Osteoblast (primary cell): ENCODE measurements around the gene PLXNB1. TPM values are rescaled to one million over a fixed set of nuclear protein-coding genes. Genes with fewer than 3 reads are reported as not detected.

Source experiments
- DNase-seq: peaks from one replicate; pipeline ENCODE4 v3.0.0; 2011; ENCODE audit warnings: low spot score, mixed read lengths; ENCODE audit not compliant: insufficient read length; ENCODE audit errors: missing footprints
- H2AFZ ChIP-seq: 2 replicates; pipeline ENCODE4 v1.6.0; 2011; ENCODE audit warnings: mild to moderate bottlenecking, low read length
- H3K27ac ChIP-seq: 2 replicates; pipeline ENCODE4 v1.5.1; 2011; ENCODE audit warnings: mild to moderate bottlenecking, low read depth, low read length, moderate library complexity
- H3K27me3 ChIP-seq: 2 replicates; pipeline ENCODE4 v1.6.0; 2012; ENCODE audit warnings: mild to moderate bottlenecking, control low read depth, inconsistent platforms, low read length, moderate library complexity; ENCODE audit not compliant: insufficient read depth
- H3K36me3 ChIP-seq: 2 replicates; pipeline ENCODE4 v1.5.1; 2011; ENCODE audit warnings: mild to moderate bottlenecking, low read length, control low read depth, moderate library complexity; ENCODE audit not compliant: insufficient read depth
- H3K4me1 ChIP-seq: 2 replicates; pipeline ENCODE4 v1.5.1; 2011; ENCODE audit warnings: mild to moderate bottlenecking, low read length, control low read depth, moderate library complexity; ENCODE audit not compliant: insufficient read depth
- H3K4me2 ChIP-seq: 2 replicates; pipeline ENCODE4 v1.6.0; 2011; ENCODE audit warnings: mild to moderate bottlenecking, low read length; ENCODE audit not compliant: insufficient read depth
- H3K4me3 ChIP-seq: fragments of 200-600 bp; sonication (generic); 3 replicates; pipeline ENCODE4 v1.5.1; 2012; ENCODE audit warnings: mild to moderate bottlenecking, low read length, inconsistent platforms; ENCODE audit not compliant: insufficient read depth
- H3K79me2 ChIP-seq: 2 replicates; pipeline ENCODE4 v1.6.0; 2012; ENCODE audit warnings: mild to moderate bottlenecking, low read length, control low read depth, inconsistent platforms; ENCODE audit not compliant: insufficient read depth
- H3K9me3 ChIP-seq: 2 replicates; pipeline ENCODE4 v1.5.1; 2011; ENCODE audit warnings: low read depth, low read length, control low read depth
- H4K20me1 ChIP-seq: 2 replicates; pipeline ENCODE4 v1.6.0; 2012; ENCODE audit warnings: mild to moderate bottlenecking, low read length, control low read depth; ENCODE audit not compliant: insufficient read depth
- CTCF ChIP-seq: IDR thresholded peaks from 2 replicates; pipeline ENCODE4 v1.5.1; 2011; ENCODE audit warnings: mild to moderate bottlenecking, low read depth, low read length, moderate library complexity; ENCODE audit errors: extremely low read depth
- total RNA-seq: library from RNA; depleted of rRNA; stranded (reverse); fragments of >200 nt; gene quantifications from 2 replicates; pipeline ENCODE4 v1.2.3, GENCODE V29; 2012

PLXNB1 gene
- total RNA-seq, 1 donor = 33.7 TPM

GRCh38 chr3:48426944-48427629, 2.8 kb downstream of the PLXNB1 start:
- Histone ChIP-seq H3K9me3 (no peaks in the 10 kb centered on the region), H2AFZ (no peak overlapping the region), H3K27ac (no peak overlapping the region), H3K4me1 (peaks cover 13% of the 10 kb centered on the region), H3K79me2 (no peaks in the 10 kb centered on the region), H3K27me3 (peaks cover 12% of the 10 kb centered on the region), H3K4me3 (peak overlapping the region; percentile 28), H3K4me2 (no peak overlapping the region), H3K36me3 (peaks cover 3% of the 10 kb centered on the region), H4K20me1 (peaks cover 16% of the 10 kb centered on the region)
- peak; percentile 96 for DNase-seq
- TF ChIP-seq CTCF = no peak

GRCh38 chr3:48426401-48426909, 3.4 kb downstream of the PLXNB1 start:
- Histone ChIP-seq H4K20me1 (peaks cover 16% of the 10 kb centered on the region), H3K9me3 (no peaks in the 10 kb centered on the region), H3K27ac (no peak overlapping the region), H3K4me1 (peaks cover 13% of the 10 kb centered on the region), H2AFZ (no peak overlapping the region), H3K79me2 (no peaks in the 10 kb centered on the region), H3K4me3 (no peak overlapping the region), H3K27me3 (peaks cover 12% of the 10 kb centered on the region), H3K36me3 (no peaks in the 10 kb centered on the region), H3K4me2 (no peak overlapping the region)
- TF ChIP-seq CTCF = no peak
- peak; percentile 80 for DNase-seq

- no peak overlapping the region for H3K4me3 ChIP-seq
- H3K79me2 ChIP-seq = no peaks in the 10 kb centered on the region
- no peaks in the 10 kb centered on the region for H3K36me3 ChIP-seq
- peak; percentile 80 for DNase-seq
- H4K20me1 ChIP-seq = peaks cover 16% of the 10 kb centered on the region
- peaks cover 13% of the 10 kb centered on the region for H3K4me1 ChIP-seq
- no peak for TF ChIP-seq CTCF
- peaks cover 12% of the 10 kb centered on the region for H3K27me3 ChIP-seq
- H2AFZ ChIP-seq = no peak overlapping the region
- H3K4me2 ChIP-seq = no peak overlapping the region
- H3K9me3 ChIP-seq = no peaks in the 10 kb centered on the region
- H3K27ac ChIP-seq = no peak overlapping the region
Measured at GRCh38 chr3:48425281-48425812, 4.5 kb downstream of the PLXNB1 start.

- H3K27ac ChIP-seq = no peak overlapping the region
- H3K4me1 ChIP-seq = peaks cover 6% of the 10 kb centered on the region
- H3K9me3 ChIP-seq = no peaks in the 10 kb centered on the region
- DNase-seq = peak; percentile 81
- no peak overlapping the region for H3K4me2 ChIP-seq
- H2AFZ ChIP-seq = no peak overlapping the region
- TF ChIP-seq CTCF = no peak
- H4K20me1 ChIP-seq = peaks cover 16% of the 10 kb centered on the region
- H3K27me3 ChIP-seq = peaks cover 12% of the 10 kb centered on the region
- H3K79me2 ChIP-seq = no peaks in the 10 kb centered on the region
- no peaks in the 10 kb centered on the region for H3K36me3 ChIP-seq
- no peak overlapping the region for H3K4me3 ChIP-seq
Measured at GRCh38 chr3:48423883-48424695, 5.8 kb downstream of the PLXNB1 start.
